Endothelial cell (in vitro differentiated cells): Measurements from ENCODE around the gene SETD5. TPM values are rescaled to one million over a fixed set of nuclear protein-coding genes. Genes with fewer than 3 reads are reported as not detected.
A peak's percentile ranks its signal among the peaks of the same experiment; 100 is the strongest.

Experiments used
- DNase-seq: peaks from one replicate; pipeline ENCODE4 v3.0.0; 2021; ENCODE audit warnings: low spot score
- H3K27ac Mint-ChIP-seq: one replicate; pipeline ENCODE4 v1.8.0; 2021; ENCODE audit warnings: mixed read lengths, inconsistent platforms; ENCODE audit not compliant: unreplicated experiment
- H3K27me3 Mint-ChIP-seq: one replicate; pipeline ENCODE4 v1.8.0; 2021; ENCODE audit warnings: mild to moderate bottlenecking, moderate library complexity, mixed read lengths, inconsistent platforms; ENCODE audit not compliant: unreplicated experiment
- H3K36me3 Mint-ChIP-seq: one replicate; pipeline ENCODE4 v1.8.0; 2021; ENCODE audit warnings: mild to moderate bottlenecking, low read depth, mixed read lengths, inconsistent platforms; ENCODE audit not compliant: unreplicated experiment
- H3K4me1 Mint-ChIP-seq: one replicate; pipeline ENCODE4 v1.8.0; 2021; ENCODE audit warnings: mild to moderate bottlenecking, mixed read lengths, inconsistent platforms; ENCODE audit not compliant: unreplicated experiment
- H3K4me3 Mint-ChIP-seq: one replicate; pipeline ENCODE4 v1.8.0; 2021; ENCODE audit warnings: mild to moderate bottlenecking, mixed read lengths, inconsistent platforms; ENCODE audit not compliant: unreplicated experiment
- H3K9me3 Mint-ChIP-seq: one replicate; pipeline ENCODE4 v1.8.0; 2021; ENCODE audit warnings: mixed read lengths, inconsistent platforms; ENCODE audit not compliant: unreplicated experiment
- CTCF ChIP-seq: fragments of 200-600 bp; sonication (generic); IDR thresholded peaks from one replicate; pipeline ENCODE4 v1.5.0; 2021; ENCODE audit warnings: antibody characterized with exemption; ENCODE audit not compliant: unreplicated experiment
- total RNA-seq: library from RNA; stranded (reverse); fragmentation: NEBNext Ultra II Directional; extraction: Animal tissue kit (Norgen Biotek cat#: 25700); gene quantifications from one replicate; pipeline ENCODE4 v1.2.1, GENCODE V29; 2021; ENCODE audit not compliant: unreplicated experiment

SETD5 gene
- total RNA-seq, 1 donor from 2014 or later, result 246 TPM

DNA sequence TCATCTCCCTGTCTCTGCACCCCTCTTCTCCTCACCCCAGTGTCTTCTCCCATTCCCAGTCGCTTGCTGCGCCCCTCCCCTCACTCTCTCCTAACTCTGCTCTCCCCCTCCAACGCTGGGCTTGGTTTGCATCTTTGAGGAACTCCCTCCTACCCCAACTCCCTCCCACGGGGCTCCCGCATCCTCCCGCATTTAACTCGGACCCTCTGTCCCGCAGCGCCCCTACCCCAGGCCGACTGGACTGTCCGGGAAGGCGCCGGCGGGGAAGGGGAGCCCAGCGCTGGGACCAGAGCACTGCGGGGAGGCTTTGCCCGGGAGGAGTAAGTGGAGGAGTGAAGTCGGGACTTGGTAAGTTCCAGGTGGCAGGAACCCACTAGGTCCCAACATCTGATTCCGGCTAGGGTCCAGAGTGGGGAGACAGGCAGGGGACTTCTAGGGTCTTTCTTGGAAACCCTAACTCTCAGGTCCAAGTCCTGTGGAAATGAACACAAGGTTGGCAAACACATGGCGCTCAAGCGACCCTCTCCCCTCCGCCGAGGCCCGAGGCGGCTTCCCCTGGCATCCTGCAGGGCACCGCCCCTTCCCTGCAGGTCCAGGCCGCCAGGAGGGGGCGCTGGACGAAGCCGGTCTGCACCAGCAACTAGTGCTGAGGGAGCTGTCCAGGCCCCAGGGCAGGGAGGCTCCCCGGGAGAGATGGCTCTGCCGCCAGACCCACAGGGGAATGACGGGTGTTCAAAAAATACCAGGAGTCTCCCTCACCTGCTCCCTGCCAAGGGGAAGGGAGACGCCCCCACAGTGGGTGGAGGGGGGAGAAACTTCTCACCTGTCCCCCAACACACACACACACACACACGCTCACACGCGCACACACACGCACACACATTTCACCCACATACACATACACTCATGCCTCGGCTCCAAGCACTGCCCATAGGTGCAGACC is 103.0 kb downstream of the SETD5 start:
- peak; percentile 72 for TF ChIP-seq CTCF
- Mint-ChIP-seq H3K4me1 (peaks cover 9% of the 10 kb centered on the region), H3K27me3 (peaks cover 12% of the 10 kb centered on the region), H3K9me3 (no peaks in the 10 kb centered on the region), H3K36me3 (peaks cover 6% of the 10 kb centered on the region), H3K27ac (peak overlapping the region; percentile 36), H3K4me3 (peak overlapping the region; percentile 77)
- DNase-seq, result peak; percentile 96

DNA sequence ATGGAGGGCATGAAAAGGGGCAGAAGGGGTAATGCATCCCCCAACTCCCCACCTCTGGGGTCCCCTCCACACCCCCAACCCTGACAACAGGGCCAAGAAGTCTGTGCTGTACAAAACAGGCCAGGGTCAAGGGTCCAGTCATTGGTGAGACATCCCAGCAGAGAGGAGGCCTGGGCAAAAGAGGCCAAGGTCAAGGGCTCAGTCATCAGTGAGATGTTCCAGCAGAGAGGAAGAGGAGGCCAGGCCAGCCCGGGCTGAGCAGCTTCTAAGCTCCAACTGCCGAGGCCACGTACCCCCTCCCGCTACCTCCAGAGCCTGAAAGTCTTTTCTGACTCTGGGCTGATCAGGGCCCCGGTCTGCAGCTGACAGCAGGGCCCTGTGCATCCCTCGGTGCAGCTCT is 103.8 kb downstream of the SETD5 start:
- DNase-seq, result no peak
- no peaks in the 10 kb centered on the region for H3K9me3 Mint-ChIP-seq
- H3K4me3 Mint-ChIP-seq, result no peak overlapping the region
- H3K27ac Mint-ChIP-seq, result no peak overlapping the region
- H3K27me3 Mint-ChIP-seq, result peaks cover 13% of the 10 kb centered on the region
- no peak for TF ChIP-seq CTCF
- H3K36me3 Mint-ChIP-seq, result peaks cover 6% of the 10 kb centered on the region
- H3K4me1 Mint-ChIP-seq, result peaks cover 9% of the 10 kb centered on the region

DNA sequence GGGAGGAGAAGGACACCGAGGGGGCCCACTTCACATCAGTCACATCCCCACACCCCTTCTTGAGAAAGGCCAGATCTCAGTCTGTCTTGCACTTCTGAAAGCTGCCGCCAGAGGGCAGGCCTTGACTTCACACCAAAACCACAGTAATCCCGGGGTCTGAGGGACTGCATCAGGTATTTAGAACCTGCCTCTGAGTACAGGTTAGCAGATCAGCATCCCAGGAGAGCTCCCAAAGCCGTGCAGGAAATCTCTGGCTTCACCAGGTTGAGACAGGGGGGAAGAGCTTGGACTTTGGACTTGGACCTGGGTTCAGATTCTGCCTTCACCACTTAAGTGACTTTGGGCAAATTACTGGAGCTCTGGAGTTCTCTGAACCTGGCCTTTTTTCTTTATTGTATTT is 105.9 kb downstream of the SETD5 start:
- peak; percentile 95 for TF ChIP-seq CTCF
- DNase-seq, result peak; percentile 87
- Mint-ChIP-seq H3K9me3 (no peaks in the 10 kb centered on the region), H3K27ac (no peak overlapping the region), H3K4me3 (no peak overlapping the region), H3K4me1 (peaks cover 9% of the 10 kb centered on the region), H3K27me3 (peaks cover 12% of the 10 kb centered on the region), H3K36me3 (peaks cover 6% of the 10 kb centered on the region)

GRCh38 chr3:9507586-9508578 is 110.5 kb downstream of the SETD5 start:
- H3K4me1 Mint-ChIP-seq, result no peaks in the 10 kb centered on the region
- no peaks in the 10 kb centered on the region for H3K9me3 Mint-ChIP-seq
- H3K27ac Mint-ChIP-seq, result no peak overlapping the region
- H3K27me3 Mint-ChIP-seq, result peaks cover 7% of the 10 kb centered on the region
- H3K36me3 Mint-ChIP-seq, result no peaks in the 10 kb centered on the region
- no peak overlapping the region for H3K4me3 Mint-ChIP-seq
- TF ChIP-seq CTCF, result no peak
- DNase-seq, result no peak
